ENCODE data around the gene SP3.

DNA sequence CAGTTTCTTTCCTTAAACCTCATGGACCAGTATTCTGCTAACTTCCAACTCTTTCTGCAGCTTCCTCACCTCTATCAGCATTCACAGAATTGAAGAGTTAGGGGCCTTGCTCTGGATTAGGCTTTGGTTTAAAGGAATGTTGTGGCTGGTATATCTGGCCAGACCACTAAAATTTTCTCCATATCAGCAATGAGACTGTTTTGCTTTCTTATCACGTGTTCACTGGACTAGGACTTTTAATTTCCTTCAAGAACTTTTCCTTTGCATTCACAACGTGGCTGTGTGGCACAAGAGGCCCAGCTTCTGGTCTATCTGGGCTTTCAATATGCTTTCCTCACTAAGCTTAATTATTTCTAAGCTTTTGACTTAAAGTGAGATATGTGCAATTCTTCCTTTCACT is 33.4 kb downstream of the SP3 start:
- TF ChIP-seq CTCF (conservative IDR thresholded peaks at IDR 0.05; ENCODE audit: low read depth, low read length): no peak
- TF ChIP-seq EZH2 (IDR thresholded peaks at IDR 0.05; ENCODE audit: borderline replicate concordance, low read depth, low read length, poor library complexity, severe bottlenecking): no peak

Measured in A673 (cell line).